Transverse colon (tissue), 4 donors: Measurements from ENCODE around the gene WBP1. TPM values are rescaled to one million over a fixed set of nuclear protein-coding genes. Genes with fewer than 3 reads are reported as not detected.

ENCODE experiments used
- DNase-seq: peaks from one replicate; pipeline ENCODE4 v3.0.0-alpha.2; 2019
- H3K27ac ChIP-seq, 4 donors: fragments of 200-600 bp; sonication (generic); 2 replicates each; pipeline ENCODE4 v1.5.1; 2016 to 2018; ENCODE audit warnings: inconsistent platforms in 4 of 4
- H3K27me3 ChIP-seq: fragments of 200-600 bp; sonication (generic); 2 replicates; pipeline ENCODE4 v1.5.1; 2017; ENCODE audit warnings: inconsistent platforms
- H3K36me3 ChIP-seq, 4 donors: fragments of 200-600 bp; sonication (generic); 2 replicates each; pipeline ENCODE4 v1.5.1; 2017 to 2019; ENCODE audit warnings: inconsistent platforms in 4 of 4
- H3K4me1 ChIP-seq, 4 donors: fragments of 200-600 bp; sonication (generic); 2 replicates each; pipeline ENCODE4 v1.5.1; 2017 to 2020; ENCODE audit warnings: inconsistent platforms in 4 of 4
- H3K4me3 ChIP-seq, 4 donors: fragments of 200-600 bp; sonication (generic); 1 replicate in 1 of 4; 2 replicates in 3 of 4; pipeline versions ENCODE4 v1.5.1 to v1.6.1; 2017 to 2019; ENCODE audit warnings: inconsistent platforms in 4 of 4
- H3K9me3 ChIP-seq, 2 donors: fragments of 200-600 bp; sonication (generic); 2 replicates each; pipeline ENCODE4 v1.5.1; 2017 to 2019; ENCODE audit warnings: inconsistent platforms in 2 of 2
- EP300 ChIP-seq: sonication (generic); formaldehyde crosslinking; IDR thresholded peaks from one replicate; pipeline ENCODE4 v1.6.1; 2017; ENCODE audit warnings: antibody characterized with exemption, low read depth
- POLR2A ChIP-seq: fragments of 450-650 bp; IDR thresholded peaks from one replicate; pipeline ENCODE4 v1.6.1; 2016; ENCODE audit warnings: antibody characterized with exemption, mild to moderate bottlenecking, moderate library complexity
- POLR2AphosphoS5 ChIP-seq, 3 donors: sonication (generic); formaldehyde crosslinking; IDR thresholded peaks; one replicate each; pipeline ENCODE4 v1.6.1; 2016; ENCODE audit warnings: antibody characterized with exemption in 3 of 3
- WGBS, 2 donors: methylation state at CpG; one replicate each; pipeline ENCODE4 v1.1.5; 2018; ENCODE audit warnings: low coverage in 1 of 2; 5-methylcytosine and 5-hydroxymethylcytosine counted together
- in situ Hi-C, 4 donors: fragments of 200-750 bp; cut with MboI; loops; one replicate each; pipeline versions ENCODE4 v1.15.0 to v1.15.1; 2017; ENCODE audit warnings: low sequenced_read_pairs in 3 of 4, low pct_ligation_motif_present in 1 of 4, low pct_unique_long_range_greater_than_20kb in 1 of 4
- intact Hi-C: fragments of 100-400 bp; cut with DNase I; formaldehyde crosslinking; loops from one replicate; pipeline ENCODE4 v1.15.1; 2023; ENCODE audit warnings: low total_unique reads
- total RNA-seq, 4 donors: library from RNA; depleted of rRNA; stranded (reverse); fragments of >200 nt; gene quantifications; one replicate each; pipeline ENCODE4 v1.1.0, GENCODE V29; 2016
- TF ChIP-seq, protein P1 (sequence below), 5 experiments: fragments of 200-600 bp in 3 of 5; fragments of 450-650 bp in 2 of 5; sonication (generic) in 3 of 5; IDR thresholded peaks; 1 replicate in 2 of 5; 2 replicates in 3 of 5; pipeline ENCODE4 v1.5.1; 2016 to 2017; ENCODE audit warnings: antibody characterized with exemption in 5 of 5, inconsistent platforms in 3 of 5, mild to moderate bottlenecking in 2 of 5, moderate library complexity in 1 of 5

WBP1 gene
- total RNA-seq, 4 donors from 2014 or later, result 59.5 to 101 (median 62.7) TPM

DNA sequence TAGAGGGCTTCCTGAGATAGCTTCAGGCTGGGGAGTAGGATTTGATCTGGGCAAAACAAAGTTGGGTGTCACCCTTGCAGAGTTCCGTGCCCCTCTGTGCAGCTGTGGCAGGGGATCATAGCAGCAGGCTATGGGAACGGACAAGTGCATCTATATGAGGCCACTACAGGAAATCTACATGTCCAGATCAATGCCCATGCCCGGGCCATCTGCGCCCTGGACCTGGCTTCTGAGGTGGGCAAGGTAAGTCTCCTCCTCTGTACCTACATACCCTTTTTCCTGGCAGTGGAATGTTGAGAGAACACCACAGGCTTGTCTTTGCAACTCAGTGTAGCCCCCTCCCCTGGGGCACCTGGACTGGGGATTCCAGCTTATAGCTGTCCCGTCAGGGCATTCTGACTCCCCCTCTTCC is 33.2 kb upstream of the WBP1 start:
- TF ChIP-seq POLR2A (no peak), POLR2AphosphoS5 (IDR thresholded peaks at IDR 0.05) (no peak), EP300 (no peak)
- TF ChIP-seq, protein P1, sequence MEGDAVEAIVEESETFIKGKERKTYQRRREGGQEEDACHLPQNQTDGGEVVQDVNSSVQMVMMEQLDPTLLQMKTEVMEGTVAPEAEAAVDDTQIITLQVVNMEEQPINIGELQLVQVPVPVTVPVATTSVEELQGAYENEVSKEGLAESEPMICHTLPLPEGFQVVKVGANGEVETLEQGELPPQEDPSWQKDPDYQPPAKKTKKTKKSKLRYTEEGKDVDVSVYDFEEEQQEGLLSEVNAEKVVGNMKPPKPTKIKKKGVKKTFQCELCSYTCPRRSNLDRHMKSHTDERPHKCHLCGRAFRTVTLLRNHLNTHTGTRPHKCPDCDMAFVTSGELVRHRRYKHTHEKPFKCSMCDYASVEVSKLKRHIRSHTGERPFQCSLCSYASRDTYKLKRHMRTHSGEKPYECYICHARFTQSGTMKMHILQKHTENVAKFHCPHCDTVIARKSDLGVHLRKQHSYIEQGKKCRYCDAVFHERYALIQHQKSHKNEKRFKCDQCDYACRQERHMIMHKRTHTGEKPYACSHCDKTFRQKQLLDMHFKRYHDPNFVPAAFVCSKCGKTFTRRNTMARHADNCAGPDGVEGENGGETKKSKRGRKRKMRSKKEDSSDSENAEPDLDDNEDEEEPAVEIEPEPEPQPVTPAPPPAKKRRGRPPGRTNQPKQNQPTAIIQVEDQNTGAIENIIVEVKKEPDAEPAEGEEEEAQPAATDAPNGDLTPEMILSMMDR (IDR thresholded peaks at IDR 0.05), result no peak
- H3K4me3 ChIP-seq, result no peak overlapping the region
- H3K27ac ChIP-seq, result no peak overlapping the region
- in situ Hi-C loops (no loop called here), intact Hi-C loops (no loop called here)
- WGBS, 2 donors, result 78% methylated on average over 5 of the region's 5 CpGs; no CpG with 5 or more reads in 1 of the 2 donors
- DNase-seq, result no peak
- H3K4me1 ChIP-seq, result peaks cover 5 to 28% (median 10%) of the 10 kb centered on the region in 4 donors
- no peaks in the 10 kb centered on the region for H3K27me3 ChIP-seq
- no peaks in the 10 kb centered on the region for H3K9me3 ChIP-seq
- peaks cover 0 to 9% (median 0%) of the 10 kb centered on the region in 4 donors for H3K36me3 ChIP-seq

DNA sequence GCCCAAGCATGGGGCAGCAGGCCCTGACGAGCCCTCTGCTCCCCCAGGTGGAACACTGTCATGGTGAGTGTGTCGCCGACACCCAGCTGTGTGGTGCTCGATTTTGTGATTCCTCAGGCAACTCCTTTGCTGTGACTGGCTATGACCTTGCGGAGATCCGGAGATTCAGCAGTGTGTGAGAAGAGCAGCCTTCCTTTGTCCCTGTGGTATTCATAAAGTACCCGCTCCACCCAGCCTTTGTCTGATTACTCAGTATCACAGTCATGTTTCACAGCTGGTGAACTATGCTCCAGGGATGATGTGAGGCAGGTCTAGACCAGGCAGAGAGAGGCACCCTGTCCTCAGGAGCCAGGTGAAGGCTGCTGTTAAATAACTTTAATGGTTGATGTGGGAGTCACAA is 32.7 kb upstream of the WBP1 start:
- WGBS, 2 donors, result 85% methylated on average over 7 of the region's 7 CpGs; no CpG with 5 or more reads in 1 of the 2 donors
- DNase-seq, result no peak

DNA sequence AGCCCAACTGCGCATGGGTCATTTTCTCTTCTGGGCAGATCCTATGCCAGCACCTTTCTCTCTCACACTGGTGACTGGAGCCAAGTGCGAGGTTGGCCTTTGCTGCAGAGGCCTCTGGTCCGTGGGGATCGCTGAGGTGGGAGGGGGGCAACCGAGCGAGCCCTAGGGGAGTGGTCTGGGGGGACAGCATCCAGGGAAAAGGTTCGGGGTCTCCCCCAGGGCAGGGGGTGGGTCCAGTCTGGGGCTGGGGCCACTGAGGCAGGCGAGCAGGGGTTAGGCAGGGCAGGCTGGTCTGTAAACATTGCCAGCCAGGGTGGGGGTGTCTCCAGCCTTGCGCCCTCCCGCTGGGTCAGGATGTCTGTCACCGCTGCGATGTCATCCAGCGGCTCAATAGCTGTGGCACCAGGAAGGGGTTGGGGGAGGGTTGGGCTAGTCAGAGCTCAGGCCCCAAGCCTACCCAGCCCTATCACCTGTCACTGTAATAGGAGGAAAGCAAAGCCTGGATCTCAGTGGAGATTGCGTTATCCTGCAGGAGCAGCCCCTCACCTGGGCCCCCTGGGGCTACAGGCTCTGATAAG is 32.0 kb upstream of the WBP1 start:
- H3K27ac ChIP-seq, result no peak overlapping the region
- H3K9me3 ChIP-seq, result no peaks in the 10 kb centered on the region
- in situ Hi-C loops (no loop called here), intact Hi-C loops (no loop called here)
- DNase-seq, result no peak
- no peak overlapping the region for H3K4me3 ChIP-seq
- H3K27me3 ChIP-seq, result no peaks in the 10 kb centered on the region
- WGBS, 2 donors, result 81% methylated on average over 14 of the region's 14 CpGs; no CpG with 5 or more reads in 1 of the 2 donors
- peaks cover 5 to 27% (median 9%) of the 10 kb centered on the region in 4 donors for H3K4me1 ChIP-seq
- TF ChIP-seq POLR2AphosphoS5 (IDR thresholded peaks at IDR 0.05), result no peak
- TF ChIP-seq, protein P1 (IDR thresholded peaks at IDR 0.05), result no peak
- no peak for TF ChIP-seq EP300
- TF ChIP-seq POLR2A, result no peak
- peaks cover 0 to 9% (median 0%) of the 10 kb centered on the region in 4 donors for H3K36me3 ChIP-seq

More for the DNA sequence above, 32.7 kb upstream of the WBP1 start:
- peaks cover 0 to 9% (median 0%) of the 10 kb centered on the region in 4 donors for H3K36me3 ChIP-seq
- H3K27ac ChIP-seq, result no peak overlapping the region
- H3K27me3 ChIP-seq, result no peaks in the 10 kb centered on the region
- no peak for TF ChIP-seq POLR2AphosphoS5 (IDR thresholded peaks at IDR 0.05)
- no peak for TF ChIP-seq POLR2A
- TF ChIP-seq, protein P1 (IDR thresholded peaks at IDR 0.05), result no peak
- TF ChIP-seq EP300, result no peak
- in situ Hi-C loops, result no loop called here
- H3K4me1 ChIP-seq, result peaks cover 9 to 31% (median 11%) of the 10 kb centered on the region in 4 donors
- no peak overlapping the region for H3K4me3 ChIP-seq
- no peaks in the 10 kb centered on the region for H3K9me3 ChIP-seq
- intact Hi-C loops, result no loop called here

GRCh38 chr2:74427551-74427950 is 30.7 kb upstream of the WBP1 start:
- intact Hi-C loops (no loop called here), in situ Hi-C loops (no loop called here)
- TF ChIP-seq, protein P1 (IDR thresholded peaks at IDR 0.05), result no peak
- TF ChIP-seq POLR2AphosphoS5 (IDR thresholded peaks at IDR 0.05) (no peak), POLR2A (no peak), EP300 (no peak)
- H3K9me3 ChIP-seq, result no peaks in the 10 kb centered on the region
- no peak for DNase-seq
- 90 to 92% methylated on average over 2 to 3 of the region's 3 CpGs for WGBS, 2 donors
- no peak overlapping the region for H3K4me3 ChIP-seq
- H3K36me3 ChIP-seq, result peaks cover 0 to 9% (median 0%) of the 10 kb centered on the region in 4 donors
- no peak overlapping the region for H3K27ac ChIP-seq
- no peaks in the 10 kb centered on the region for H3K27me3 ChIP-seq
- peaks cover 0 to 18% (median 7%) of the 10 kb centered on the region in 4 donors for H3K4me1 ChIP-seq
